ENCODE results near the gene WASL.
A peak's percentile ranks its signal among the peaks of the same experiment; 100 is the strongest.
"Not testable (repeated sequence)": the region's sequence is repeated elsewhere in the genome, so short reads cannot be mapped to it uniquely, and the experiment has no call there.

The WASL gene

DNA sequence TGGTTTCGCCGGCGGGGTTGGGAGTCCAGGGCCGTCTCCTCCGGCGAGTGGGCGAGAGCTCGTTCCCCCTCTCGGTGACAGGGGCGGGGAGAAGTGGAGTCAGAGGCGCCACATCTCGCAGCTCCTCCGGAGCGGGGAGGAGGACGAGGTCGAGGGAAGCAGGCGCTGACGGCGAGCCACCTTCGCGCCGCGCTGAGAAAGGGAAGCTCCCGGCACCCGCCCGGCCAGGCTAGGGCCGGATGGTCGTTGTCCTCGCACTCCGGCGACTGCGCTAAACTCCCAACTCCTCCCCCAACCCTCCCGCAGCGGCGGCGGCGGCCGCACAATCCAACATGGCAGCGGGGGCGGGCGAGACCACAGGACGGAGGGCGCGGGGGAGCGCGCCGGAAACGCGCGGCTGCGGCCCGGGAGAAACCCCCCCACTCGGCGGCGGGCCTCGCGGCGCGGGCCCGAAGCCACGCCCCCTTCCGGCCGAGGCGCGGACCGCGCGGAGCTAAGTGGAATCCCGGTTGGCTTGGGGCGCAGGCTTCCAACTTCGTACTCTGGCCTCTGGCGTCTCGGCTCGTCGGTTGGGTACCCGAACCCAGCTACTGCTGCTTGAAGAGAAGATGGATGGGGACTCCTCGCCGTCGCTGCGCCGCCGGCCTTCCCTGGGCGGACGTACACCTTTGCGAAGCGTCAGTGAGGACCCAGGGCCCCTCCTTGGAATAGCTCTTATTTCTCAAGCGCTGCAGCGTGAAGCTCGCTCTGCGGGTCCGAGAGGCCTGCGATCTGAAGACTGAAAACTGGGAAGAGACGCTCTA lies at the start of gene WASL:
Gene WASL, minus strand, starts transcription at position 270 of the 803 bp plus-strand sequence. Its CDS starts 269 bp downstream, at position 1.
- peak within 1 kb of the TSS; percentile 98 for H3K27ac ChIP-seq
- TF ChIP-seq ZFX (IDR thresholded peaks at IDR 0.05) (peak; percentile 86), CTCF (conservative IDR thresholded peaks at IDR 0.05) (no peak)

GRCh38 chr7:123797673-123798531 lies 49.1 kb upstream of the WASL start:
- TF ChIP-seq CTCF (conservative IDR thresholded peaks at IDR 0.05) (peak; percentile 84), ZFX (IDR thresholded peaks at IDR 0.05) (no peak)
- H3K27ac ChIP-seq: no peak overlapping the region

GRCh38 chr7:123796568-123796967 lies 47.8 kb upstream of the WASL start:
- H3K27ac ChIP-seq: no peak overlapping the region
- TF ChIP-seq CTCF (conservative IDR thresholded peaks at IDR 0.05) (no peak), ZFX (IDR thresholded peaks at IDR 0.05) (no peak)

- H3K27ac ChIP-seq: no peak overlapping the region
- TF ChIP-seq CTCF (conservative IDR thresholded peaks at IDR 0.05) (no peak), ZFX (IDR thresholded peaks at IDR 0.05) (no peak)
These were observed 47.1 kb upstream of the WASL start for GRCh38 chr7:123795917-123796316.

GRCh38 chr7:123795116-123795515 lies 46.3 kb upstream of the WASL start:
- not testable (repeated sequence) for H3K27ac ChIP-seq

- no peak overlapping the region for H3K27ac ChIP-seq
- no peak for TF ChIP-seq CTCF (conservative IDR thresholded peaks at IDR 0.05)
- no peak for TF ChIP-seq ZFX (IDR thresholded peaks at IDR 0.05)
These were observed 43.7 kb upstream of the WASL start for GRCh38 chr7:123792547-123792946.

DNA sequence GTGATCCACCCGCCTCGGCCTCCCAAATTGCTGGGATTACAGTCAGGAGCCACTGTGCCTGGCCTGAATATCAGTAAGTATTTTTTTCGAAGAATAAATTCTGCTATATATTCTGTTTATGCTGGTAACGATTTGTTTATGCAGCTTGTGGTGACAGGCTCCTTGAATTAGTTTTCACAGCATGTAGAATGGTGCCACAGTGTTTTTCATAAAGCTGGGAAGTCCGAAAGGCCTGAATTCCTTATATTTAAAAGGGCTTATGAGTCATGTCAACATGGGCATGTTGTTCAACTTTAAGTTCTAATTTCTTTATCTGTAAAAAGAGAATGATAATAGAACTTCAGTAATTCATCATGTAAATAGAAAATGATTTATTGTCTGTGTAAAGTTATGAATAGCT lies 42.2 kb upstream of the WASL start:
- TF ChIP-seq CTCF (conservative IDR thresholded peaks at IDR 0.05) (no peak), ZFX (IDR thresholded peaks at IDR 0.05) (no peak)
- no peak overlapping the region for H3K27ac ChIP-seq
